PC-9 (cell line): ENCODE data around the gene UST.

Source experiments
- CTCF ChIP-seq: fragments of 200-600 bp; sonication (generic); conservative IDR thresholded peaks from 2 replicates; pipeline ENCODE4 v1.6.1; 2017; ENCODE audit warnings: mixed run types, antibody characterized with exemption, mild to moderate bottlenecking, moderate library complexity
- EZH2 ChIP-seq: fragments of 200-600 bp; sonication (generic); IDR thresholded peaks from 2 replicates; pipeline ENCODE4 v1.8.0; 2017; ENCODE audit warnings: antibody characterized with exemption, low read depth

- TF ChIP-seq CTCF (no peak), EZH2 (no peak)
These were observed 81.2 kb downstream of the UST start for GRCh38 chr6:148828047-148828446.
